Measurements from ENCODE around the gene LTBP3. TPM values are rescaled to one million over a fixed set of nuclear protein-coding genes. Genes with fewer than 3 reads are reported as not detected.

LTBP3 gene
- total RNA-seq, 4 donors from 2014 or later: 48.7 to 467 (median 140) TPM

GRCh38 chr11:65557280-65558001, 718 bp downstream of the LTBP3 start:
- Histone ChIP-seq H3K4me3 (peak overlapping the region; percentile 55 to 60 (median 58)), H3K27ac (peak overlapping the region; percentile 85 to 92 (median 89)), H3K9me3 (no peaks in the 10 kb centered on the region), H3K27me3 (no peaks in the 10 kb centered on the region), H3K36me3 (no peaks in the 10 kb centered on the region), H3K4me1 (peaks cover 34 to 73% (median 52%) of the 10 kb centered on the region in 4 donors)
- no peak for DNase-seq
- 21% methylated on average over 23 of the region's 47 CpGs; no CpG with 5 or more reads in 1 of the 2 donors for WGBS, 2 donors (ENCODE audit: low coverage in 1 of 2)
- TF ChIP-seq EP300 (IDR thresholded peaks at IDR 0.05; ENCODE audit: low read depth) (no peak), POLR2AphosphoS5 (IDR thresholded peaks at IDR 0.05) (no peak)
- in situ Hi-C loops (cut with MboI; ENCODE audit: low pct_ligation_motif_present in 1 of 4, low pct_unique_long_range_greater_than_20kb in 1 of 4, low sequenced_read_pairs in 3 of 4): no loop called here
- intact Hi-C loops (cut with DNase I; ENCODE audit: low total_unique reads): no loop called here

DNA sequence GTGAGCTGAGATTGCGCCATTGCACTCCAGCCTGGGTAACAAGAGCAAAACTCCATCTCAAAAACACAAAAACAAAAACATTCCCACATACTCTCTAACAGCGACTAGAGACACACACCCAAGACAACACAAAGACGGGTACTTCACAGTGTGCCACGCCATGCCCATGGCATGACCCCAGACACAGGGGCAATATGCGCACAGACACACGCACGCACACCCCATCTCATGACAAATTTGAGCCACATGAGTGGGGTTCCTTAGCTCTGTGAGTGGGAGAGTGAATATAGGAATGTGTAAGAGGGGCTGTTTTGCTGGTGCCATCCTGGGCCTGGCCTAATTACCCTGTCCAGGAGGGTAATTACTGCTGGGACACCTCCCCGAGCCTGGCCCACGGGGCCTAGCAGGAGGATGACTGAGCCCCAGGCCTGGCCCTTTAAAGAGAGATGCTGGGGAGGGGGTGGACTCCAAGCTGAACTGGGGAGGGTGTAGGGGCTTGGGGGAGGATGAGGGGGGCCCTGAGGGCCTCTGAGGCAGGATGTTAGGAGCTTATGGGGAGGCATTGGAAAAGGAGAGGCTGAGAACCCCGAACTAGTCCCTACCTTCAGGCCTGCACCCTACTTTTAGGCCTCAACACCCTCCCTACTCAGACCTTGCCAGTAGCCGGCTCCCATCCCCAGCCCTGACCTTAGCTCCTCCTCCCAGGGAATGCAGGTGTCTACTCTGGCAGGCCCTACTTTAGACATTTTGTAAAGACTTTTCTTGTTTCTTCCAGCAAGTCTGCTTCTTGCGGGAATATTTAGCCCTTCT, 1.5 kb downstream of the LTBP3 start:
- intact Hi-C loops (cut with DNase I; ENCODE audit: low total_unique reads): no loop called here
- H3K4me3 ChIP-seq: peak overlapping the region in 2 of 4 donors; percentile 58 to 60
- peaks cover 34 to 80% (median 56%) of the 10 kb centered on the region in 4 donors for H3K4me1 ChIP-seq
- no peaks in the 10 kb centered on the region for H3K9me3 ChIP-seq
- H3K36me3 ChIP-seq: no peaks in the 10 kb centered on the region
- in situ Hi-C loops (cut with MboI; ENCODE audit: low pct_ligation_motif_present in 1 of 4, low pct_unique_long_range_greater_than_20kb in 1 of 4, low sequenced_read_pairs in 3 of 4): no loop called here
- H3K27me3 ChIP-seq: no peaks in the 10 kb centered on the region
- no peak for DNase-seq
- H3K27ac ChIP-seq: peak overlapping the region; percentile 85 to 92 (median 89)
- WGBS, 2 donors (ENCODE audit: low coverage in 1 of 2): 51 to 76% methylated on average over 2 to 12 of the region's 12 CpGs
- TF ChIP-seq POLR2A (IDR thresholded peaks at IDR 0.05) (no peak), CTCF (IDR thresholded peaks at IDR 0.05) (no peak), POLR2AphosphoS5 (IDR thresholded peaks at IDR 0.05) (no peak), EP300 (IDR thresholded peaks at IDR 0.05; ENCODE audit: low read depth) (no peak)

- peaks cover 30 to 81% (median 60%) of the 10 kb centered on the region in 4 donors for H3K4me1 ChIP-seq
- DNase-seq: no peak
- H3K27me3 ChIP-seq: no peaks in the 10 kb centered on the region
- H3K9me3 ChIP-seq: no peaks in the 10 kb centered on the region
- no peak for TF ChIP-seq POLR2A (IDR thresholded peaks at IDR 0.05)
- no peaks in the 10 kb centered on the region for H3K36me3 ChIP-seq
- H3K27ac ChIP-seq: peak overlapping the region; percentile 85 to 92 (median 89)
- no peak overlapping the region for H3K4me3 ChIP-seq
- WGBS, 2 donors (ENCODE audit: low coverage in 1 of 2): 38% methylated on average over 6 of the region's 6 CpGs; no CpG with 5 or more reads in 1 of the 2 donors
- in situ Hi-C loops (cut with MboI; ENCODE audit: low pct_ligation_motif_present in 1 of 4, low pct_unique_long_range_greater_than_20kb in 1 of 4, low sequenced_read_pairs in 3 of 4): no loop called here
- intact Hi-C loops (cut with DNase I; ENCODE audit: low total_unique reads): no loop called here
Observed at GRCh38 chr11:65555693-65556231, 2.4 kb downstream of the LTBP3 start.

DNA sequence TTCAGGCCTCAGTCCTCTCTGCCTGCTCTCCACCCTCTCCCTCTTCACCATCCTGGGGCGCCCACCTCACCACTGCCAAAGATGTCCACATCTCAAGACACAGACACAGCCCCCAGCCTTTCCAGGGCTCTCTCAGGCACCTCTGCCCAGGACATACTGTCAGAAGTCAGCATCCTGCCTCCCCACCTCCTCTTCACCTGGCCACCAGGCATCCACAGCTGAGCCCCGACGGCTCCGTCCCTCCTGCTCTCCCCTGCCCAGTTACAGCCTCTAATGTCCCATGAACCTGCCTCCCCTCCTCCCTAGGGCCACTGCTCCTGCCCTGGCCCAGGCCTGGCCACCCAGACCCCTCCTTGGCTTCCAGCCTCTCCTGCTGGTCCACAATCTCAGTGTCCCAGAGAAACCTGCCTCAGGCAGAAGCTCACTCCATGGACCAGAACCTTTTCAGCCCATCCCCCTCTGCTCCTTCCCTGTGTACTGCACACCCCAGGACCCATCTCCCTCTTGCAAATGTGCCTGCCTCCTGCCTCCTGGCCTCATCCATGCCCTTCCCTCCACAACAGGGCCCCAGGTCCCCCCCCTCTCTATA, 3.2 kb downstream of the LTBP3 start:
- in situ Hi-C loops (cut with MboI; ENCODE audit: low pct_ligation_motif_present in 1 of 4, low pct_unique_long_range_greater_than_20kb in 1 of 4, low sequenced_read_pairs in 3 of 4) (no loop called here), intact Hi-C loops (cut with DNase I; ENCODE audit: low total_unique reads) (no loop called here)
- WGBS, 2 donors (ENCODE audit: low coverage in 1 of 2): 96 to 100% methylated on average over 1 to 4 of the region's 4 CpGs
- peak overlapping the region in 2 of 4 donors; percentile 10 to 22 for H3K27ac ChIP-seq
- no peaks in the 10 kb centered on the region for H3K36me3 ChIP-seq
- H3K27me3 ChIP-seq: no peaks in the 10 kb centered on the region
- DNase-seq: no peak
- H3K4me1 ChIP-seq: peaks cover 22 to 72% (median 51%) of the 10 kb centered on the region in 4 donors
- H3K4me3 ChIP-seq: no peak overlapping the region
- no peak for TF ChIP-seq POLR2A (IDR thresholded peaks at IDR 0.05)
- TF ChIP-seq EP300 (IDR thresholded peaks at IDR 0.05; ENCODE audit: low read depth): no peak
- TF ChIP-seq POLR2AphosphoS5 (IDR thresholded peaks at IDR 0.05): no peak
- no peak for TF ChIP-seq CTCF (IDR thresholded peaks at IDR 0.05)
- H3K9me3 ChIP-seq: no peaks in the 10 kb centered on the region

All from transverse colon (tissue), 4 donors.